ENCODE data around the gene ZHX3.
"Not testable (repeated sequence)": the region's sequence is repeated elsewhere in the genome, so short reads cannot be mapped to it uniquely, and the experiment has no call there.

Gene ZHX3

GRCh38 chr20:41329435-41330342 is 12.2 kb upstream of the ZHX3 start:
- Histone ChIP-seq H3K9me3 (replicated peaks; ENCODE audit: low read length) (no peaks in the 10 kb centered on the region), H3K4me1 (ENCODE audit: control insufficient read depth, insufficient read depth, low read length) (peaks cover 32% of the 10 kb centered on the region), H3K4me3 (ENCODE audit: low read length) (peak overlapping the region; percentile 46), H3K9ac (ENCODE audit: low read depth, low read length) (peak overlapping the region; percentile 85), H3K4me2 (ENCODE audit: low read length) (peak overlapping the region; percentile 71), H3K36me3 (ENCODE audit: insufficient read depth, low read length) (no peaks in the 10 kb centered on the region), H3K27me3 (ENCODE audit: control insufficient read depth, insufficient read depth, low read length) (no peaks in the 10 kb centered on the region)

GRCh38 chr20:41327178-41327577 is 9.6 kb upstream of the ZHX3 start:
- peaks cover 34% of the 10 kb centered on the region for H3K4me1 ChIP-seq (ENCODE audit: control insufficient read depth, insufficient read depth, low read length)

GRCh38 chr20:41320976-41321375 is 3.4 kb upstream of the ZHX3 start:
- Histone ChIP-seq H3K9me3 (replicated peaks; ENCODE audit: low read length) (no peaks in the 10 kb centered on the region), H3K4me2 (ENCODE audit: low read length) (no peak overlapping the region), H3K27me3 (ENCODE audit: control insufficient read depth, insufficient read depth, low read length) (no peaks in the 10 kb centered on the region), H3K9ac (ENCODE audit: low read depth, low read length) (no peak overlapping the region), H3K4me1 (ENCODE audit: control insufficient read depth, insufficient read depth, low read length) (peaks cover 33% of the 10 kb centered on the region), H3K4me3 (ENCODE audit: low read length) (no peak overlapping the region), H3K36me3 (ENCODE audit: insufficient read depth, low read length) (no peaks in the 10 kb centered on the region)

More at GRCh38 chr20:41327178-41327577, 9.6 kb upstream of the ZHX3 start:
- Histone ChIP-seq H3K4me3 (ENCODE audit: low read length) (no peak overlapping the region), H3K4me2 (ENCODE audit: low read length) (no peak overlapping the region), H3K9me3 (replicated peaks; ENCODE audit: low read length) (no peaks in the 10 kb centered on the region), H3K27me3 (ENCODE audit: control insufficient read depth, insufficient read depth, low read length) (no peaks in the 10 kb centered on the region), H3K9ac (ENCODE audit: low read depth, low read length) (no peak overlapping the region), H3K36me3 (ENCODE audit: insufficient read depth, low read length) (no peaks in the 10 kb centered on the region)

GRCh38 chr20:41320441-41320840 is 2.9 kb upstream of the ZHX3 start:
- H3K27me3 ChIP-seq (ENCODE audit: control insufficient read depth, insufficient read depth, low read length): no peaks in the 10 kb centered on the region
- H3K4me1 ChIP-seq (ENCODE audit: control insufficient read depth, insufficient read depth, low read length): peaks cover 38% of the 10 kb centered on the region
- H3K9me3 ChIP-seq (replicated peaks; ENCODE audit: low read length): no peaks in the 10 kb centered on the region
- no peaks in the 10 kb centered on the region for H3K36me3 ChIP-seq (ENCODE audit: insufficient read depth, low read length)
- H3K4me2 ChIP-seq (ENCODE audit: low read length): no peak overlapping the region
- no peak overlapping the region for H3K4me3 ChIP-seq (ENCODE audit: low read length)
- H3K9ac ChIP-seq (ENCODE audit: low read depth, low read length): no peak overlapping the region

GRCh38 chr20:41318271-41318649 is 729 bp upstream of the ZHX3 start:
- Histone ChIP-seq H3K4me2 (ENCODE audit: low read length) (peak overlapping the region; percentile 94), H3K4me3 (ENCODE audit: low read length) (peak overlapping the region; percentile 83), H3K9me3 (replicated peaks; ENCODE audit: low read length) (no peaks in the 10 kb centered on the region), H3K4me1 (ENCODE audit: control insufficient read depth, insufficient read depth, low read length) (peaks cover 54% of the 10 kb centered on the region), H3K9ac (ENCODE audit: low read depth, low read length) (peak overlapping the region; percentile 97), H3K36me3 (ENCODE audit: insufficient read depth, low read length) (no peaks in the 10 kb centered on the region), H3K27me3 (ENCODE audit: control insufficient read depth, insufficient read depth, low read length) (no peaks in the 10 kb centered on the region)

GRCh38 chr20:41316602-41317545 is 657 bp downstream of the ZHX3 start:
- peaks cover 9% of the 10 kb centered on the region for H3K36me3 ChIP-seq (ENCODE audit: insufficient read depth, low read length)
- H3K9ac ChIP-seq (ENCODE audit: low read depth, low read length): peak overlapping the region; percentile 97
- H3K9me3 ChIP-seq (replicated peaks; ENCODE audit: low read length): no peaks in the 10 kb centered on the region
- H3K4me3 ChIP-seq (ENCODE audit: low read length): peak overlapping the region; percentile 83
- peaks cover 50% of the 10 kb centered on the region for H3K4me1 ChIP-seq (ENCODE audit: control insufficient read depth, insufficient read depth, low read length)
- peak overlapping the region; percentile 94 for H3K4me2 ChIP-seq (ENCODE audit: low read length)
- H3K27me3 ChIP-seq (ENCODE audit: control insufficient read depth, insufficient read depth, low read length): no peaks in the 10 kb centered on the region

- Histone ChIP-seq H3K9ac (ENCODE audit: low read depth, low read length) (peak overlapping the region; percentile 97), H3K27me3 (ENCODE audit: control insufficient read depth, insufficient read depth, low read length) (no peaks in the 10 kb centered on the region), H3K4me2 (ENCODE audit: low read length) (peak overlapping the region; percentile 94), H3K36me3 (ENCODE audit: insufficient read depth, low read length) (peaks cover 15% of the 10 kb centered on the region), H3K4me3 (ENCODE audit: low read length) (peak overlapping the region; percentile 83), H3K4me1 (ENCODE audit: control insufficient read depth, insufficient read depth, low read length) (peaks cover 47% of the 10 kb centered on the region), H3K9me3 (replicated peaks; ENCODE audit: low read length) (no peaks in the 10 kb centered on the region)
Measured at GRCh38 chr20:41316051-41316450, 1.5 kb downstream of the ZHX3 start.

GRCh38 chr20:41314386-41314785 is 3.1 kb downstream of the ZHX3 start:
- Histone ChIP-seq H3K9ac (ENCODE audit: low read depth, low read length) (peak overlapping the region; percentile 97), H3K4me2 (ENCODE audit: low read length) (peak overlapping the region; percentile 94), H3K4me1 (ENCODE audit: control insufficient read depth, insufficient read depth, low read length) (peaks cover 45% of the 10 kb centered on the region), H3K9me3 (replicated peaks; ENCODE audit: low read length) (no peaks in the 10 kb centered on the region), H3K27me3 (ENCODE audit: control insufficient read depth, insufficient read depth, low read length) (no peaks in the 10 kb centered on the region), H3K4me3 (ENCODE audit: low read length) (peak overlapping the region; percentile 46), H3K36me3 (ENCODE audit: insufficient read depth, low read length) (peaks cover 15% of the 10 kb centered on the region)

GRCh38 chr20:41312009-41312408 is 5.5 kb downstream of the ZHX3 start:
- Histone ChIP-seq H3K4me1 (ENCODE audit: control insufficient read depth, insufficient read depth, low read length) (peaks cover 54% of the 10 kb centered on the region), H3K36me3 (ENCODE audit: insufficient read depth, low read length) (peaks cover 15% of the 10 kb centered on the region)
- not testable (repeated sequence) for H3K4me3 ChIP-seq (ENCODE audit: low read length); H3K27me3 ChIP-seq (ENCODE audit: control insufficient read depth, insufficient read depth, low read length); H3K4me2 ChIP-seq (ENCODE audit: low read length); H3K9me3 ChIP-seq (replicated peaks; ENCODE audit: low read length); H3K9ac ChIP-seq (ENCODE audit: low read depth, low read length)

GRCh38 chr20:41309817-41310216 is 7.7 kb downstream of the ZHX3 start:
- H3K4me2 ChIP-seq (ENCODE audit: low read length): peak overlapping the region; percentile 13
- H3K4me3 ChIP-seq (ENCODE audit: low read length): no peak overlapping the region
- H3K36me3 ChIP-seq (ENCODE audit: insufficient read depth, low read length): peaks cover 15% of the 10 kb centered on the region
- H3K9me3 ChIP-seq (replicated peaks; ENCODE audit: low read length): no peaks in the 10 kb centered on the region
- H3K27me3 ChIP-seq (ENCODE audit: control insufficient read depth, insufficient read depth, low read length): no peaks in the 10 kb centered on the region
- peak overlapping the region; percentile 69 for H3K9ac ChIP-seq (ENCODE audit: low read depth, low read length)
- peaks cover 47% of the 10 kb centered on the region for H3K4me1 ChIP-seq (ENCODE audit: control insufficient read depth, insufficient read depth, low read length)

- no peak overlapping the region for H3K4me3 ChIP-seq (ENCODE audit: low read length)
- H3K9ac ChIP-seq (ENCODE audit: low read depth, low read length): peak overlapping the region; percentile 69
- H3K9me3 ChIP-seq (replicated peaks; ENCODE audit: low read length): no peaks in the 10 kb centered on the region
- peak overlapping the region; percentile 29 for H3K4me2 ChIP-seq (ENCODE audit: low read length)
- H3K36me3 ChIP-seq (ENCODE audit: insufficient read depth, low read length): peaks cover 15% of the 10 kb centered on the region
- H3K27me3 ChIP-seq (ENCODE audit: control insufficient read depth, insufficient read depth, low read length): no peaks in the 10 kb centered on the region
- H3K4me1 ChIP-seq (ENCODE audit: control insufficient read depth, insufficient read depth, low read length): peaks cover 39% of the 10 kb centered on the region
Measured at GRCh38 chr20:41308726-41309413, 8.7 kb downstream of the ZHX3 start.

All from skeletal muscle satellite cell (primary cell).